ENCODE data around the gene WDR88. TPM values are rescaled to one million over a fixed set of nuclear protein-coding genes. Genes with fewer than 3 reads are reported as not detected.
"Not testable (repeated sequence)": the region's sequence is repeated elsewhere in the genome, so short reads cannot be mapped to it uniquely, and the experiment has no call there.

WDR88 gene
- total and polyA plus RNA-seq, 8 donors = not detected

GRCh38 chr19:33163481-33163880 lies 31.6 kb downstream of the WDR88 start:
- Histone ChIP-seq H3K9me3 (no peaks in the 10 kb centered on the region), H3K36me3 (no peaks in the 10 kb centered on the region), H3K27me3 (no peaks in the 10 kb centered on the region), H3K4me3 (no peak overlapping the region), H3K4me1 (peaks cover 0 to 2% (median 0%) of the 10 kb centered on the region in 3 donors), H3K27ac (no peak overlapping the region)
- ATAC-seq (no peak), DNase-seq (no peak), FAIRE-seq (no peak)
- 87% methylated on average over 6 of the region's 6 CpGs for WGBS, 2 donors
- TF ChIP-seq CTCF (IDR thresholded peaks at IDR 0.05) = no peak
- intact Hi-C loops (cut with DNase I) = no loop called here

GRCh38 chr19:33166037-33166436 lies 34.1 kb downstream of the WDR88 start:
- H3K4me1 ChIP-seq; H3K27ac ChIP-seq; intact Hi-C loops (cut with DNase I); ATAC-seq; FAIRE-seq; H3K36me3 ChIP-seq; H3K4me3 ChIP-seq; DNase-seq; H3K9me3 ChIP-seq; H3K27me3 ChIP-seq: not testable (repeated sequence)
- WGBS, 2 donors = 75% methylated on average over 6 of the region's 6 CpGs

GRCh38 chr19:33167438-33167837 lies 35.5 kb downstream of the WDR88 start:
- intact Hi-C loops (cut with DNase I) = no loop called here
- FAIRE-seq (no peak), ATAC-seq (no peak), DNase-seq (no peak)
- no peak overlapping the region for H3K27ac ChIP-seq
- 92 to 96% methylated on average over 1 of the region's 1 CpG for WGBS, 2 donors
- no peak for TF ChIP-seq CTCF (IDR thresholded peaks at IDR 0.05)
- H3K4me3 ChIP-seq = no peak overlapping the region
- no peaks in the 10 kb centered on the region for H3K9me3 ChIP-seq
- no peaks in the 10 kb centered on the region for H3K36me3 ChIP-seq
- H3K27me3 ChIP-seq = no peaks in the 10 kb centered on the region
- H3K4me1 ChIP-seq = peaks cover 0 to 4% (median 0%) of the 10 kb centered on the region in 3 donors

GRCh38 chr19:33168528-33168927 lies 36.6 kb downstream of the WDR88 start:
- ATAC-seq = no peak

GRCh38 chr19:33171222-33171795 lies 39.4 kb downstream of the WDR88 start:
- Histone ChIP-seq H3K27me3 (no peaks in the 10 kb centered on the region), H3K27ac (no peak overlapping the region), H3K9me3 (no peaks in the 10 kb centered on the region), H3K4me1 (peaks cover 0 to 14% (median 0%) of the 10 kb centered on the region in 3 donors), H3K36me3 (no peaks in the 10 kb centered on the region), H3K4me3 (no peak overlapping the region)
- ATAC-seq (no peak), DNase-seq (no peak), FAIRE-seq (no peak)
- intact Hi-C loops (cut with DNase I) = no loop called here
- WGBS, 2 donors = 93 to 95% methylated on average over 1 of the region's 1 CpG
- no peak for TF ChIP-seq CTCF (IDR thresholded peaks at IDR 0.05)

More at GRCh38 chr19:33168528-33168927, 36.6 kb downstream of the WDR88 start:
- FAIRE-seq (no peak), DNase-seq (no peak)
- Histone ChIP-seq H3K36me3 (no peaks in the 10 kb centered on the region), H3K9me3 (no peaks in the 10 kb centered on the region), H3K4me3 (no peak overlapping the region), H3K4me1 (peaks cover 0 to 4% (median 0%) of the 10 kb centered on the region in 3 donors), H3K27ac (no peak overlapping the region), H3K27me3 (no peaks in the 10 kb centered on the region)
- TF ChIP-seq CTCF (IDR thresholded peaks at IDR 0.05) = no peak
- 93 to 95% methylated on average over 1 of the region's 1 CpG for WGBS, 2 donors
- intact Hi-C loops (cut with DNase I) = no loop called here

All from pancreas (tissue), 10 donors.